Measurements from ENCODE around the gene VPS37C.

- TF ChIP-seq, protein P1, sequence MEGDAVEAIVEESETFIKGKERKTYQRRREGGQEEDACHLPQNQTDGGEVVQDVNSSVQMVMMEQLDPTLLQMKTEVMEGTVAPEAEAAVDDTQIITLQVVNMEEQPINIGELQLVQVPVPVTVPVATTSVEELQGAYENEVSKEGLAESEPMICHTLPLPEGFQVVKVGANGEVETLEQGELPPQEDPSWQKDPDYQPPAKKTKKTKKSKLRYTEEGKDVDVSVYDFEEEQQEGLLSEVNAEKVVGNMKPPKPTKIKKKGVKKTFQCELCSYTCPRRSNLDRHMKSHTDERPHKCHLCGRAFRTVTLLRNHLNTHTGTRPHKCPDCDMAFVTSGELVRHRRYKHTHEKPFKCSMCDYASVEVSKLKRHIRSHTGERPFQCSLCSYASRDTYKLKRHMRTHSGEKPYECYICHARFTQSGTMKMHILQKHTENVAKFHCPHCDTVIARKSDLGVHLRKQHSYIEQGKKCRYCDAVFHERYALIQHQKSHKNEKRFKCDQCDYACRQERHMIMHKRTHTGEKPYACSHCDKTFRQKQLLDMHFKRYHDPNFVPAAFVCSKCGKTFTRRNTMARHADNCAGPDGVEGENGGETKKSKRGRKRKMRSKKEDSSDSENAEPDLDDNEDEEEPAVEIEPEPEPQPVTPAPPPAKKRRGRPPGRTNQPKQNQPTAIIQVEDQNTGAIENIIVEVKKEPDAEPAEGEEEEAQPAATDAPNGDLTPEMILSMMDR (IDR thresholded peaks at IDR 0.05): no peak
- no peak for TF ChIP-seq POLR2A (IDR thresholded peaks at IDR 0.05)
Observed at GRCh38 chr11:61114913-61115312, 46.3 kb downstream of the VPS37C start.

All from body of pancreas (tissue), 4 donors.